GM13976 (cell line): Measurements from ENCODE around the gene SLC35F3.
"Not testable (repeated sequence)": the region's sequence is repeated elsewhere in the genome, so short reads cannot be mapped to it uniquely, and the experiment has no call there.

Experiments used
- DNase-seq: peaks from one replicate; pipeline ENCODE4 v3.0.0; 2012; ENCODE audit warnings: low spot score
- CTCF ChIP-seq: IDR thresholded peaks from 2 replicates; pipeline ENCODE4 v1.5.1; 2012; ENCODE audit warnings: borderline replicate concordance, mild to moderate bottlenecking; ENCODE audit not compliant: insufficient read depth; ENCODE audit errors: extremely low read depth, missing control alignments, control extremely low read depth
- in situ Hi-C: fragments of 300-500 bp; cut with MboI; formaldehyde crosslinking; loops from one replicate; pipeline ENCODE4 v1.12.0; 2022; ENCODE audit warnings: low sequenced_read_pairs, mixed read lengths, inconsistent platforms; ENCODE audit not compliant: unreplicated experiment

The SLC35F3 gene

GRCh38 chr1:233884461-233885151 lies 19.9 kb upstream of the SLC35F3 start:
- no peak for TF ChIP-seq CTCF
- DNase-seq, result no peak
- in situ Hi-C loops, result no loop called here

GRCh38 chr1:233885196-233885920 lies 19.1 kb upstream of the SLC35F3 start:
- no peak for DNase-seq
- TF ChIP-seq CTCF, result no peak
- in situ Hi-C loops, result no loop called here

GRCh38 chr1:233891151-233891550 lies 13.3 kb upstream of the SLC35F3 start:
- in situ Hi-C loops, DNase-seq: not testable (repeated sequence)

GRCh38 chr1:233897325-233898162 lies 6.9 kb upstream of the SLC35F3 start:
- in situ Hi-C loops, result no loop called here
- DNase-seq, result peak; percentile 55
- no peak for TF ChIP-seq CTCF

- in situ Hi-C loops, result no loop called here
- no peak for DNase-seq
- no peak for TF ChIP-seq CTCF
Observed at GRCh38 chr1:233901495-233901894, 3.0 kb upstream of the SLC35F3 start.

GRCh38 chr1:233905416-233906051 lies 1.1 kb downstream of the SLC35F3 start:
- TF ChIP-seq CTCF, result no peak
- DNase-seq, result no peak
- in situ Hi-C loops, result no loop called here
